GM21723 (cell line): ENCODE data around the gene RNF207.

ENCODE experiments used
- ATAC-seq: cut with Tn5 transposase; IDR thresholded peaks from one replicate; pipeline ENCODE4 v1.9.1; 2021; ENCODE audit warnings: mild to moderate bottlenecking, moderate library complexity; ENCODE audit not compliant: unreplicated experiment

The RNF207 gene

DNA sequence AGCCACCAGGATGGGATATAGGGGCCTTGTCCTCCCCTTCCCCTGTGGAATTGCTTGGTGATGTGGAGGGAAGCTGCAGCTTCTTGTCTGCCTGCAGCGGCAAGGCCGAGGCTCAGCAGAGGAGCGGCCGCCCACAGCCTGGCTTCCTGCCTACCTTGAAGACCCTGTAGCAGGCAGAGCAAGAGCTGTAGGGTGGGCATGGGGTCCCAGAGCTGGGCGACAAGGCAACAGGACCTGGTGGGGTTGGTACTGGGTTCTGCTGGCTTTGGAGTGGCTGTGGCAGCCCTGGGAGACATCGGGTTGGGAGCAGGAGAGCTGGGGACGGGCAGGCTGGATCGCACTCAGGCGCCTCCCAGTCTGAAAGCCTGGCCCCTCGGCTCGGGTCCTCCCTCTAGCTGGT is 60.7 kb downstream of the RNF207 start:
- ATAC-seq, result no peak

DNA sequence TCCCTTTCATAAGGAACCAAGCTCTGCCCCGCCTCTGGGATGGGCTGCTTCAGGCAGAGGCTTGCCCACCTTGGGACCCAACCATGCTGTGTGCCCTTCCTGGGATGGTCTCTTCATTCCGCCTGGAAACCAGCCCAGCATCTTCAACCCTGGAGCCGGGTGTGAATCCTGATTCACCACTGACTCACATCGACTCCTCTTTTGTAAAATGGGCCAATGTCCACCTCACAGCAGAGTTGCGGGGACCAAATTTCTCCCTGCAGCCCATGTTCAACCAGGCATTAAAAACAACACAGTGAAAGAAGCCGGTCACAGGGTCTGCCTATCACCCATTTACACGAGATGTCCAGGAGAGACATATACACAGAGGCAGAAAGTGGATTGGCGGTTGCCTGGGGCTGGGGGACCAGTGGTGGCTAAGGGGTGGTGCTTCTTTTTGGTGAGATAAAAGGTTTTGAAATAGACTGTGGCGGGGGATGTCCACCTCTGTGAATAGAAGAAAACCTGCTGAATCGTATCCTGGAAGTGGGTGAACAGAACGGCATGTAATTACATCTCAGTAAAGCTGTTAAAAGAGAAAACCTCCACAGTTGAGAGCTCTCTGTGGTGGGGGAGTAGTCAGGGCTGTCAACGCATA is 61.9 kb downstream of the RNF207 start:
- no peak for ATAC-seq

DNA sequence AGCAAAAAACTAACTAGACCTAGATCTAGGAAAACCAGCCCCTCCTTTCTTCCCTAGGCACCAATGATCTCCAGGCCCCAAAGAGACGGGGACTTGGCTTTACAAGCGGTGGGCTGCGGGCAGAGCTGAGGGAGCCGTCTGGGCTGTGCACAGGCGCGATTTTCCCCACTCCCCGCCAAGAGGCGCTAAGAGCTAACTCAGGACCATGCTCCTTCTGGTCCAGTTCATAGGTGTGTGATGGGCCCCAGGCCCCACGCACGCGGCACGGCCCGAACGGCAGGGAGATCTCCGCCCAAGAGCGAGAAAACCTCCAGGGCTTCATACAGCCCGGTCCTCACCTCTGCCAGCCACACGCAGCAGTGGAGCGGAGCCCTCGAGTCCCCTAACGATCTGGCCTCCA is 62.5 kb downstream of the RNF207 start:
- ATAC-seq, result no peak

DNA sequence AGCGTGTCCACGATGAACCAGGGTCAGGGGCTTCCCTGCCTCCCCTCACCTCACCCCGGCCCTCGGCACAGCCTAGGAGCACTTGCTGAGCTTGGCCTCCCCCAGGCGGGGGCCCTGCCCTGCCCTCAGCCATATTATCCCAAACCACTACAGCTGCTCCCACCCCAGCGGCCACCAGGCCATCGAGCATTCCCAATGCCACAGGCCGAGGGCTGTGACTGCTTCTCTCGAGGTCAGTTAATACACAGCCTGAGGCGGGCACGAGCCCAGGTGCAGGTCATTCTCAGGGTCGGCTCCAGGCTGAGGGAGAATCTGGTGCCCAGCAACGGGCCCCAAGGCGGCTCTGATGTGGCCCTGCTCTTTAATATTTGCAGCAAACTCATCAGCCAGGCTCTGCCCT is 63.4 kb downstream of the RNF207 start:
- no peak for ATAC-seq

DNA sequence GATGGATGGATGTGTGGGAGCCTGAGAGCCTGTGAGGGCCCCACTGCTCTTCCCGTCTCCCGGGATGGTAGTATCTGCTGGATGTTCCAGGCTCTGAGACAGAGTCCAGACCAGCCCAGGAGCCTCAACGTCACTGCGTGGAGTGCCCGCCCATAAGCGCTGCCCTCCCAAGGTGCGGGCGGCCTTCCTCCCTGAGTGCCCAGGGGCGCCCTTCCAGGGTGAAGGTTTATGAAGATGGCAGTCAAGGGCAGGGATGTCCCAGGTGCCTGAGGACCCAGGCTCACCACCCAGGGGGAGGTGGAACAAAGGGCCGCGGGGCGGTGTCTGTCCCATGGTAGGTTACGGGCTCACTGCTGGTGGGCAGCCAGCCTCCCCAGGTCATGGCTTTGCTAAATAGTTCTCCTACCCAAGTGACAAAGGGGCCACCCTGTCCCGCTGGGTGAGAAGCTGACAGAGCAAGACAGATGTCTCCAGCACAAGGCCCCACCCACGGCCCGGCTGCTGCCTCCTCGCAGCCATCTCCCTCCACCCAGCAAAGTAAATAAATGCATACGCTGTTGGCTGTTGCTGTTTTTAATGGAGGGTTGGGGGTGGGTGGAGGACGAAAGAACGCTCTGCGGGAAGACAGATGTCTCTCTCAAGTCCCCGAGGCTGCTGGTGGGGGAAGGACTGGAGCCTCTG is 63.9 kb downstream of the RNF207 start:
- no peak for ATAC-seq

DNA sequence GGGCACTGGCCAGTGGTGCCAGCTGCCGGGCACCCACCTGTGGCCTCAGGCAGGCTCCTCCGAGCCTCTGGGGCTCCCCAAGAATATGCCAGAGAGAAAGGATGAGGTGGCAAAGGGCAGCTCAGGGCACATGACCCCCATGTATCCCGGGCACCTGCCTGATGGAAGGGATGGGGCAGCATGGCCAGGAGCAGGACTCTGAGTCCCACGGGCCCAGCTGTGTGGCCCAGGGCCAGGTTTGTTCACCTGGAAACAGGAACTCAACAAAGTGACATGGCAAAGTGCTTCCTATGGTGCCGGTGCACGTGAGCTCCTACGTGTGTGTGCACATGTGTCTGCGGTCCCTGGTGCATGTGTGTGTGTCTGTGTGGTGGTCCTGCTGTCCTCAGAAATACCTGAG is 64.5 kb downstream of the RNF207 start:
- ATAC-seq, result no peak
